HuH-7 (cell line): Measurements from ENCODE around the gene IL23R.

Source experiments
- DNase-seq: peaks from one replicate; pipeline ENCODE4 v3.0.0; 2011; ENCODE audit warnings: low spot score

The IL23R gene

DNA sequence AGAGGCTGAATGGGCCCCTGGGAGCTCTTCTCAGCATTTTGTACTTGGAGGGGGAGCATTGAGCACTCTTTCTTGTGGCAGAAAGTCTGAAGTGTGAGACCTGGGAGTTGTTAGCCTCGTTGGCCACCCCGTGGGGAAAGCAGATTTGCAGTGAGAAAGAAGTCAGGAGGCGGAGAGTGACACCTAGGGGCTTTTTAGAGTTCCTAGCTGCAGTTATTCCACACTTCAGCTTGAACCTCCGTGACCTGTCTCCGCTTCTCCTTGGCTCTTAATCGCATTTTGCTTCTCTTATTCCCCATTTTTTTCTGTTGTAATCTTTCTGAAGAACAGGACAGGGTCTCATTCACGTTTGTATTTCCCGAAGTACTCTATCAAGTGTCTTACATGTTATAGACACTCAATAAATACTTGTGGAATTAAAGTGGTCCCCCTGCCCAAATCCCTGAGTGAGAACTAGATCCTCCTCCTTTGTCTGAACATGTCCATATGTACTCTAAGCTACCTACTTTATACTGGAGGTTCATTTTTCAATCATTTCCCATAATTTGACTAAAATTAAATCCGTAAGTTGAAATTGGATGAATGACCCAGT is 17.0 kb upstream of the IL23R start:
- peak; percentile 48 for DNase-seq

GRCh38 chr1:67150931-67151330 is 15.3 kb upstream of the IL23R start:
- DNase-seq = no peak

GRCh38 chr1:67158401-67158800 is 7.9 kb upstream of the IL23R start:
- DNase-seq = no peak

DNA sequence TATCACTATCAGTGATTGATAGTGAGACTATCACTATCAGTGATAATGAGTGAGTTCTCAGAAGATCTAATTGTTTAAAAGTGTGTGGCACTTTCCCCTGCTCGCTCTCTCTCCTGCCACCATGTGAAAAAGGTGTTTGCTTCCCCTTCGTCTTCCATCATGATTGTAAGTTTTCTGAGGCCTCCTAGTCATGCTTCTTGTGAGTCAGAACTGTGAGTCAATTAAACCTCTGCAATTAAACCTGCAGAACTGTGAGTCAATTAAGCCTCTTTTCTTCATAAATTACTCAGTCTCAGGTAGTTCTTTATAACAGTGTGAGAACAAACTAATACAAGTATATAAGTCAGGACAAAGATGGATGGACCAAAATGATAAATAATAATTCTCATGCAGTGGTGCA is 7.0 kb upstream of the IL23R start:
- no peak for DNase-seq

GRCh38 chr1:67162954-67163353 is 3.3 kb upstream of the IL23R start:
- no peak for DNase-seq

DNA sequence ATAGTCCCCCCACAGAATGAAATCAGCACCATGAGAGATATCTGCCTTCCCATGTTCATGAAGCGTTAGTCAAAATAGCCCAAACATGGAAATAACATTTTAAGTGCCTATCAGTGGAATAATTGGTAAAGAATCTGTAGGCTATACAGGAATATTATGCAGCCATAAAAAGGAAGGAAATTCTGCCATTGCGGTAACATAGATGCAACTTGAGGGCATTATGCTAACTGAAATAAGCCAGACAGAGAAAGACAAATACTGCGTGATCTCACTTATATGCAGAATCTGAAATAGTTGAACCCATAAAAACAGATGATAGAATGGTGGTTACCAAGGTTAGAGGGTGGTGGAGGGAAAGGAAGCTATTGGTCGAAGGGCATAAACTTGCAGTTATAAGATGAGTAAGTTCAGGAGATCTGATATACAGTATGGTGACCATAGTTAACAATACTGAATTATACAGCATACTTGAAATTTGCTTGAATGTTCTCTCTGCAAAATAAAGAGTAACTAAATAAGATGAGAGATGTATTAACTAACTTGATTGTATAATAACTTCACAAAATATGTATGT is 699 bp upstream of the IL23R start:
- no peak for DNase-seq

DNA sequence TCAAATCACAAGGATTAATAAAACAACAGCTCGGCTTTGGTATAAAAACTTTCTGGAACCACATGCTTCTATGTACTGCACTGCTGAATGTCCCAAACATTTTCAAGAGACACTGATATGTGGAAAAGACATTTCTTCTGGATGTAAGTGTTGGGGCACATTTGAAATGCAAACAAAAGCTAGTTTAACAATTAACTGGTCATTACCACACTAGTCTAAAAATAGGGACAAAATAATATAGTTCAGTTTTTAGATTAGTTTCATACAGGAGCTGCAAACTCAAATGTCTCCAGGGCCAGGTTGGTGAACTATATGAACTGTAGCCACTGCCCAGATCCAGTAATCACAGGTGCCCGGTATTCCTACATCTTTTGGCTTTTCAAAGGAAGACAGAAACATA is 3.2 kb downstream of the IL23R start:
- no peak for DNase-seq

DNA sequence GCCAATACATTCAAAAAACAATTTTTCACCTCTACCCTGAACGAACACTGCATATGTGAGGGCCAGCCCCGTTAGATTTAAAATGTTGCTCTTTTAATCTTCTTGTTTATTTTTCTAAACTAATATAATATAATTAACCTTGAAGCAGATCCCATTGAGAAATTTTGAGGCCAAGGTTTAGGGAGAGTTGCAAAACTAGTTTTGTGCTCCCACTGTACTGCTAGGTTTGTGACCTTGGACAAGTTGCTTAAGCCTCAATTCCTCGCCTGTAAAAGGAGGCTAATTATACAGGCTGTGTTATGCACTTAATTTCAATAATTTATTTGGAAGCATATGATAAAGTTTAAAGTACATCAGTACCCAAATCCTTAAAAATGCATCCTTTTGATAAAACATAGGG is 3.7 kb downstream of the IL23R start:
- DNase-seq = no peak

GRCh38 chr1:67170751-67171573 is 4.7 kb downstream of the IL23R start:
- no peak for DNase-seq

DNA sequence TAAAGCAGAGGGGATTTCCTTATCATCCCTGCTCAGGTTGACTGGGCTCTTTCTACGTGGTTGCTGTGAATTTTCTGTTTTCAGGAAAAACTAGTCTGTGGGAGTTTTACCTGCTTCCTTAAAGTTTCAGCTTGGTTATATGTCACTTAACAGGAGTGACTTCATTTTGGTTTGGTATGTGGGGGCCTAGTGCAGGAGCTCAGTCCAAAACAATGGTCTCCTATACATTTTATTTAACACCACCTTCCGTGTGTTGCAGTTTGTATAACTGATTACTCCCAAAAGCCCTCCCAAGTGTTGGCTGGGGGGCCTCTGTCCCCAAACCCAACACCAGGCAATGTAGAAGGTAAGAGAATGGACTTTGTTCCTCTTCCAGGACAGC is 5.3 kb downstream of the IL23R start:
- DNase-seq = no peak

- no peak for DNase-seq
Observed at GRCh38 chr1:67171978-67172377, 5.7 kb downstream of the IL23R start.

GRCh38 chr1:67173988-67174387 is 7.7 kb downstream of the IL23R start:
- DNase-seq = no peak

DNA sequence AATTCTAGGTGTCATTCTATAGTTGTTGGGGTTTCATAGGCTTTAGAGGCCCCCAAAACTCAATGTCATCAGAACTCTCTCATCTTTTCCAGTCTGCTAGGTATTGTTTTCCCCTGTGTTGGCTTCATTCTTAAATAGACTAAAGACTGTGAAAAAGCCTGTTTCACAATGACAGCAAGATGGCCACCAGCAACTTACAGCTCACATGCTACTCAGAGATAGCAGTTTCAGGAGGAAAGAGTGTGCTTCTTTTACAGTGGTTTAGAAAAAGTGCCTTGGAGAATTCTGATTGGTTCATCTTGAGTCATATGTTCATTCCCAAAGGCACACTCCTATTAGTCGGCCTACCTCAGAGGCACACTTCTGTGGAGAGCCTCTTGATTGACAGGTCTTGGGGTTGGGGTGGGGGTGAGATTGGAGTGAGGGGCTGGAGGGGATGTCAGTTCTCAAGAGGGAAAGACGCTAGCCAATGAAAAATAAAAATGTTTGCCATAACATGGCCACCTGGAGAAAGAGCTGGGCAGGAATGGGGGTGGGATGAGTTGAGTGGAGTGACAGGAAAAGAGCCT is 8.5 kb downstream of the IL23R start:
- DNase-seq = no peak

DNA sequence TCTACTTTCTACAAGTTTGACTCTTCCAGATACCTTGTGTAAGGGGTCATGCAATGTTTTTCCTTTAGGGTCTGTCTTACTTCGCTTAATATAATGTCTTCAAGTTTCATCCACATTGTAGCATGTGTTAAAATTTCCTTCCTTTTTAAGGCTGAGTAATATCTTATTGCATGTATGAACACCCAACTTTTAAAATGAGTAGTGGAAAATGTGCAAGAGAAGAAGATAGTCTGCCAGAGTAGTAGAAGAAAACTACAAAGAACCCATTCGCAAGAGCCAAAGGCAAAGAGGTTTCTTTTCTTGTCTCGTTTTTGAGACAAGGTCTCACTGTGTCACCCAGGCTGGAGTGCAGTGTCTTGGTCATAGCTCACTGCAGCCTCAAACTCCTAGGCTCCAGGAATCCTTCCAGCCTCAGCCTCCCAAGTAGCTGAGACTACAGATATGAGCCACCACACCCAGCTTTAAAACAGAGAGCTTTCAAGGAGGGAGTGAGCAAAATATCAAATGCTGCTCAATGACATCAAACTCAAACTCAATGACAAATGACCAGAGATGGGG is 9.4 kb downstream of the IL23R start:
- DNase-seq = no peak

DNA sequence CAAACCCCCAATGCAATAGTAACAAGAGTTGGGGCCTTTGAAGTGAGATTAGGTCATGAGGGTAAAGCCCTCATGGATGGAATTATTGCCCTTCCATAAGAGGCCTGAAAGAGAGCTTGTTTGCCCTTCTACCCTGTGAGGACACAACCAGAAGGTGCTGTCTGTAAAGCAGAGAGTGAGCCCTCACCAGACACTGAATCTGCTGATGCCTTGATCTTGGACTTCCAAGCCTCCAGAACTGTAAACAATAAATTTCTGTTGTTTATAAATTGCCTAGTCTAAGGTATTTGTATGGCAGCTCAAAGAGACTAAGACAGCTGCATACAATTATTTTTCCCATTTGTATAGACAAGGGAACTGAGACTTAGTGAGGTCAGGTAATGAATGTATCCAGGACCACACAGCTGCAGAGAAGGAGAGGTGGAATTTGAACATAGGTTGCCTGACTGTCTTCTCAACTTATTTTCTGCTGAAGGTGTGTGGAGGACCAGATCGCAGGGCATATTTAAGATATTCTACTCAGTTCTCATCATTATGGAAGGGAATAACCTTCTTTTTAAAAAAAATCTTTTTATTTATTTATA is 18.7 kb downstream of the IL23R start:
- no peak for DNase-seq

DNA sequence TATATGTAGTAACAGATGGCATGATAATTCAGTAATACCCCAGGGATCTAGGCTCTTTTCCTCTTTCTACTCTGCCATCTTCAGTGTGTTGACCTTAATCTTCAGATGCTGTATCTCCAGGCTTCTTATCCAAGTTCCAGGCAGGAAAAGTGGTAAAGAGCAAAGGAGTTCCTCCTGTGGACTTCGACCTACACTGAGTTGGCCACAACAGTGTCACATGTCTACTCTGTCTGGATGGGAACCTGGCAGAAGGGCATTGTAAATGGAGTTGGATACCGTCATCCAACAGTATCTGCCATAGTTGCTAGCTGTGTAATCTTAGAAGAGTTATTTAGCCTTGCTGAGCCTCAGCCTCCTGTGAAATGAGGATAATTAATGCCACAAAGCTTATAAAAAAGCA is 21.9 kb downstream of the IL23R start:
- DNase-seq = no peak

DNA sequence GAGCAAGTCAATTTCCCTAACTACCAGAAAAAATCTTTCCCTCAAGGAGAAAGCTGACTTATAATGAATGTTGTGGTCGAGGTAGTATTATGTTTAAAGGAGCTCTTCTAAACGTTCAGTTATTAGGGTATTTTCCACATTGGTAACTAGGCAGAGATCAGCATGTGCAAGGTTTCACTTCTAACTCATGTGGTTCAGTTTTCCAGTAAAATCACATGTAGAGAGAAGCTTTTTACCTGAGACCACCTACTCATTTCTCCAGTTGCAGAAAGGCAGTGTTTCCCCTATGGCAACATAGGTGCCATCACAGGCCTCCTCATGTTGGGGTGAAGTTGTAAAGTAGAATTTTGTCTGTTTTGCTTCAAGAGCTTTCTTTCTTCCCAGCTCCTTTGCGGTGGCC is 23.7 kb downstream of the IL23R start:
- DNase-seq = no peak

- no peak for DNase-seq
Observed at GRCh38 chr1:67190410-67190809, 24.2 kb downstream of the IL23R start.

- no peak for DNase-seq
Observed at GRCh38 chr1:67190942-67191341, 24.7 kb downstream of the IL23R start.

DNA sequence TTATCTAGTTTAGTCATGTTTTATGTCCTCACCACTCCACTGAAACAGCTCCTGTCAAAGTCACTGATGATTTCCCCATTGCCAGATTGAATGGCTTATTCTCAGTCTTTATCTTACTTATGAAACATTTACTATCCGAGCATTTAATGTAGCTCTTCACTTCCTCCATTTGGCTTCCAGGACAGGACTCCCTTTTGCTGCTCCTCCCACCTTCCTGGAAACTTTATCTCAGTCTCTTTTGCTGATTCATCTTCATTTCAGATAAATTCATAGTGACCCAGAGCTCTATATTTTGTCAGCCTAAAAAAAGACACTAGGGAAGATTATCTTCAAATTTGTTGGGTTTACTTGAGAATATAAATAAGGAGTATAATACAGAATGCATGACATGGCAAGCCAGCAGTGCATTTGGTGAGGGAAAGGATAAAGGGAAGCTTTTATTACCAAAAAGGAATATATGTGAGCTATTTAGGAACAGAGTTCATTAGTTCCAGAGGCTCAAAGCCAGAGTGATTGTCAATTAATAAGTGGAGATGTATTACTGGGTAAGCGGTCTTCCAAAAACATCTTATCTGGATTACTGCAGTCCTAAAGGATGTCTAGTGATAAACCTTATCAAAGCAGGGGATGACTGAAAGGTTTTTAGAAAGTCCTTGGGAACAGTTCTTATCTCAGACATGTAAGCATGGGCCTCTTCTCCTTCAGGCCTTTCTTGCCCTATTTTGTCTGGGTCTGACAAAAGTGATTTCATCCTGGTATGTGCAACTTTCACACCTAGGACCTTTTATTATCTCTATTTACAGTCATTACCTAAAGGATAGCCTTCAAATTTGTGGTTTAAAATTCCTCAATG is 25.6 kb downstream of the IL23R start:
- no peak for DNase-seq

DNA sequence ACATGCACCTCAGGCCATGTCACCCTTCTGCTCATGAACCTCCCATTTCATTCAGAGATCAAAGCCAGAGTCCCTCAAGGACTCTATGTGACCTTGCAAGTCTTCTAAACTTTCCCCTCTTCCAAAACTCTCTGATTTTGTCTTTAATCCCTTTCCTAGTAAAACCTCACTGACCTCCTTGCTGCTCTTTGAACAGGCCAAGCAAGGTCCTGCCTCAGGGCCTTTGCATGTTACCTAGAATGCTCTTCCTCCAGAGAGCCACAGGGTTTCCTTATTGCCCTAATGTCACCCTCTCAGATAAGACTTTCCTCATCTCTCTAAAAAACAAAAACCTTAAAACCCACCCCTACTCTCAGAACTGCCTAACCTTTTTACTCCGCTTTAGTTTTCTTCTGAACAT is 26.6 kb downstream of the IL23R start:
- no peak for DNase-seq

DNA sequence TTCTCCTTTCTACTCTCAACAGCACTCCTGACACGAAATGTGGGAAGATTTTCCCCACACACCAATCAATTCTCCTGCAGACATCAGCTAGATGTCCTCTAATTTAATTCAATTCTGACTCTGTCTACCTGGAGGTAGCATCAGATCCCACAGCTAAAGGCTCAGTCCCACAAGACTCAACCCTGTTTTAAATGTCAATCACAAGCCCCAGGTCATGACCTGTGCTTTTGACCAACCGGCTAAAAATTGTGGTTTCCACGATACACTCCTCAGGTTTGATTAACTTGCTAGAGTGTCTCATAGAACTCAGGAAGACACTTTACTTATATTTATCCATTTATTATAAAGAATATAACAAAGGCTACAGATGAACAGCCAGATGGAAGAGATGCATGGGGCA is 27.4 kb downstream of the IL23R start:
- no peak for DNase-seq
